Measurements from ENCODE around the gene VIPR1.

GRCh38 chr3:42525212-42525611, 22.8 kb downstream of the VIPR1 start:
- TF ChIP-seq FOXJ3 (CRISPR knock-in tag; IDR thresholded peaks at IDR 0.05) (no peak), EZH2phosphoT487 (IDR thresholded peaks at IDR 0.05; ENCODE audit: borderline replicate concordance, low read depth) (no peak), CTCF (IDR thresholded peaks at IDR 0.05) (no peak), RFX5 (IDR thresholded peaks at IDR 0.05; ENCODE audit: low read length) (no peak), RAD21 (IDR thresholded peaks at IDR 0.05; ENCODE audit: low read length) (no peak), CHD2 (IDR thresholded peaks at IDR 0.05; ENCODE audit: low read length, partially characterized antibody) (no peak)

All from SK-N-SH (cell line).